ENCODE measurements around the gene B2M.
"Not testable (repeated sequence)": the region's sequence is repeated elsewhere in the genome, so short reads cannot be mapped to it uniquely, and the experiment has no call there.

- TF ChIP-seq CTCF, POLR2A (IDR thresholded peaks at IDR 0.05): not testable (repeated sequence)
These were observed 8.7 kb downstream of the B2M start for GRCh38 chr15:44720000-44720435.

Measured in Peyer's patch (tissue), 4 donors.